GM19023 (cell line): ENCODE results near the gene DFFB.
"Not testable (repeated sequence)": the region's sequence is repeated elsewhere in the genome, so short reads cannot be mapped to it uniquely, and the experiment has no call there.

Source experiments
- ATAC-seq: cut with Tn5 transposase; IDR thresholded peaks from one replicate; pipeline ENCODE4 v1.9.1; 2021; ENCODE audit warnings: mild to moderate bottlenecking, moderate library complexity; ENCODE audit not compliant: unreplicated experiment

Gene DFFB, protein sequence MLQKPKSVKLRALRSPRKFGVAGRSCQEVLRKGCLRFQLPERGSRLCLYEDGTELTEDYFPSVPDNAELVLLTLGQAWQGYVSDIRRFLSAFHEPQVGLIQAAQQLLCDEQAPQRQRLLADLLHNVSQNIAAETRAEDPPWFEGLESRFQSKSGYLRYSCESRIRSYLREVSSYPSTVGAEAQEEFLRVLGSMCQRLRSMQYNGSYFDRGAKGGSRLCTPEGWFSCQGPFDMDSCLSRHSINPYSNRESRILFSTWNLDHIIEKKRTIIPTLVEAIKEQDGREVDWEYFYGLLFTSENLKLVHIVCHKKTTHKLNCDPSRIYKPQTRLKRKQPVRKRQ

DNA sequence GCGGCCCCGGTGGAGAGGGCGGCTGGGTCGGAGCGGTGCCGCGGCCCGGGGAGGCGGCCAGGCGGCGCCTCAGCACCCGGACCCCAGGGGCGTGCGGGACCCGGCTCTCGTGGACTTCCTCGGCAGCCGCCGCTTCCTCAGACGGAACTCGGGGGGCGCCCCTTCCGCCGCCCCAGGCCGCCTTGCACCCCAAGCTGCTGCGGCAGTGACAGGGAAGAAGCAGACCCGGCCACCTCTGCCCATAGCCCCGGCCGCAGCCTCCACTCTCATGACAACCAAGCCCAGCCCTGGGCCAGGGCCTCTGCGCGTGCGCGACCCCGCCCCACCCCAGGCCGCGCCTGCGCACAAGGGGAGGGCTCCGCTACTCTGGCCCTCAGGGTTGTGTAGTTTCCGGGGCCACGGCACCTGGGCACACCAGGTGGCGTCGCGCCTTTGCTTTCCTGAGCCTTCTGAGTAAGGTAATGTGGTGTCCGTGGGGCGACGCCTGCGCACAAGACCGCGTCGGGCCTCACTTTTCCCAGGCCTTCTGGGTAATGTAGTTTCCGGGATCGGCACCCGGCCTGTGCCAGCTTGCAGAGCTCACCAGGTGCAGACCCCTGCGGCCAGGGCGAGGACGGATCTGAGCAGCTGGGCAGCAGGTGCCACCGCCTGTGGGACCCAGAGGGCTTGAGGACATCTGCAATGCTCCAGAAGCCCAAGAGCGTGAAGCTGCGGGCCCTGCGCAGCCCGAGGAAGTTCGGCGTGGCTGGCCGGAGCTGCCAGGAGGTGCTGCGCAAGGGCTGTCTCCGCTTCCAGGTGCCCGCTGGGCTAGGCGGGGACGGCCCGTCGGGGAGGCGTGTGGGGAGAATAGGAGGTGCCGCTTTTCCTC, at the start of gene DFFB, which contains the start of gene CEP104:
Gene DFFB, plus strand, starts transcription at position 554 of the 868 bp plus-strand sequence. Its CDS starts 128 bp downstream, at position 682.
Gene CEP104, minus strand, starts transcription at position 289 of the 868 bp plus-strand sequence. CDS start 4,804 bp downstream, outside the sequence.
- ATAC-seq, result peak; percentile 94

DNA sequence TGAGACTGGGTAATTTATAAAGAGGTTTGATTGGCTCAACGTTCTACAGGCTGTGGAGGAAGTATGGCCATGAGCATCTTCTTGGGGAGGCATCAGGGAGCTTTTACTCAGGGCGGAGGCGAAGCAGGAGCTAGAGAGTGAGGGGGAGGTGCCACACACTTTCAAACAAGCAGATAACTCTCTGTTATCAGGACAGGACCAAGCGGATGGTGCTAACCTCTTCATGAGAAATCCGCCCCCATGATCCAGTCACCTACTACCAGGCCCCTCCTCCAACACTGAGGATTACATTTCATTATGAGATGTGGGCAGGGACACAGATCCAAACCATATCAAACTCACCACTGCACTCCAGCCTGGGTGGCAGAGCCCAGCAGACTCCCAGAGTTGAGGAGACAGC, 49.5 kb upstream of the DFFB start:
- ATAC-seq, result no peak

DNA sequence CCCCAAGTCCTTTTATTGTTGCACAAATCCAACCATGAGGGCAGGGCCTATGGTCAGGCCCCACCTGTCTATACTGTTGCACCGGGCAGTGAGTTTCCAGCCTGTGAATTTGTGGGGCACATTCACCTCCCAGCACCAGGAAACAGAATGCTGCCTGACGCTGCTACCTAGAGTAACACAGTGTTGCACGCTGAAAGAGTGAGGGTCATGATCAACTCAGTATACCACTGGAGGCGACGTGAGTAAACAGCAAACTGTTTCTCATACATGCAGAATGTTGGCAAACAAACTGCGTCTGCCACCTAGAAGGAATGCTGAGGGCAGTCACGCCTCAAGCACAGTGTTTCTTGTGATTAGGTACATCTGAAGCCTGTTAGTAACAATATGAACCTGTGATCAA, 47.6 kb upstream of the DFFB start:
- no peak for ATAC-seq

DNA sequence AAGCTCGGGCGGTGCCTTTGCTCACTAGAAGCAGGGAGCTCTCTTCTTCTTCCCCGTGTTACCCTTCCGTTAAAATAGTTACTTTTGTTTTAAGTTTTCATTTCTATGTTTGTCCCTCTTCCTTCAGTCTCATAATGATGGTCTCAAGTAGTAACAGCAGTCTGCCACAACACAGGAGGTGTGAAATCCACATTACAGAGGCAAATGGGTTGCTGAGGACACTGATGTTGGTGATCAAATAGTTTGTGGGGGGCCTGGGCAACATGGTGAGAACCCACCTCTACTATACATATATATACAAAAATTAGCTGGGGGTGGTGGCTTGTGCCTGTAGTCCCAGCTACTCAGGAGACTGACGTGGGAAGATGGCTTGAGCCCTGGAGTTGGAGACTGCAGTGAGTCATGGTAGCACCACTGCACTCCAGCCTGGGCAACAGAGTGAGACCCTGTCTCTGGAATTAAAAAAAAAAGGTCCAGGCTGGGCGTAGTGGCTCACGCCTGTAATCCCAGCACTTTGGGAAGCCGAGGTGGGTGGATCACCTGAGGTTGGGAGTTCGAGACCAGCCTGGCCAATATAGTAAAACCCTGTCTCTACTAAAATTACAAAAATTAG, 47.0 kb upstream of the DFFB start:
- not testable (repeated sequence) for ATAC-seq

DNA sequence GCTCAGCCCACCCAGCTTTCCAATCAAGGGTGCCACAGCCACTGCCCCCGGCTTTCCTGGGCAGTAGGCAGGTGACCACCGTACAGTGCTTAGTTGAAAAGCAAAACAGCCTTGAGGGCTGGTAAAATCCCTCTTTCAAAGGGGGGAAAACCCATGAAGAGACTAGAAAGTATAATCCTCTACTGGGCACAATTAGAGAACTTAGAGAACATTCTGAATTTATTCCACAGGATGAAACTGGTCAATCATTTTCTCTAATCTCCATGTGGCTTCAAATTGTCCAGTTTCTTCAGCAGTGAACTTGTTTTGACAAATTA, 45.7 kb upstream of the DFFB start:
- ATAC-seq, result no peak

DNA sequence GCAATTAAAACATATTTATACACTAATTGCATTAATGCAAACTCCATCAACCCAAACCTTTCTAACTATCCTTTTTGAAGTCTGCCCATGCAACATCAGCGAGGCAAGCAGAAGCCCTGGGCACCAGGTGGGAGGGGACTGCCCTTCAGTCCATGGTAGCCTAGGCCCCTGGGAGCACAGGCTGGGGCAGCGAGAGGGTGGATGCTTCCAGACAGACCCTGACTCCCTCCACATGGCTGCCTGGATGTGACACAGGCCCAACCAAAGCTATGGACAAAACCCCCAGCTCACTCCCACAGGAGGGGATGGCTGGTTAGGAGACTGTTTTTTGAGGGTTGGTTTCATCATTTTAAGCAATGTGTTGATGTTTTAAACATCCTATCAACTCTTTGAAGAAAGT, 43.2 kb upstream of the DFFB start:
- ATAC-seq, result no peak

DNA sequence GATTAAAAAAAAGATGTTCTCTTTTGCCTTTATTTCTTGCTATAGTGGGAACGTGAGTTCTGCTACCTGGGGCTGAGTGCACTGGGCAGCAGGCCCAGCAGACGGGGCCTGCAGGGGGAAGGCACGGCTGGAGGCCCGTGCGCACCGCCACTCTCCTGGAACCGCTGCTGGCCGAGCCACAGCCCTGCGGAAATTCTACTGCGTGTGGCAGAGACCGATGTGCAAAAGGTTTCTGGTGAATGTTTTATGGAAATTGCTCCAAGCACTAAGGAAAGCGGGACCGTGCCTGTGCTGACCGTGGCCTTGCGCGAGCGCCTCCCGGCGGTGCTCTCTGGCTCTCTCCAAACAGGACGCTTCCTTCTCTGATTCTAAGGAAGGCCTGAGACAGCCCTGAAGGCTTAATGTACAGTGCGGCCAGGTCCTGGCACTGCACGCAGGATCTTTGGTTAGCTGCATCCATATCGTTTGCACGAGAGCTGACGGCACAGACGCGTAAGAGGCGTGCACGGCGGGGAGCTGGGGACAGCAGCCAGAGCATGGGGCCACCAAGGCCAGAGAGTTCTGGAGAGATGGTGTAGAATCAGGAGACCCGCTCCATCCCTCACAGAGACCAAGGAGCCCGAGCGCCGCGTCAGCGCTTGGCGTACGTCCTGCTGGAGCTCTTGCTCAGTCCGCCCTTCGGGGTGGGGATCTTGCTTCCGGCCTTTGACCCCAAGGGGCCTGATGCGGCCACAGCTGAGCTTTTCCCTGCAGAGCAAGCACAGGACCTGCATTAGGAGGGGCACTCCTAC, 42.3 kb upstream of the DFFB start:
- ATAC-seq, result no peak

DNA sequence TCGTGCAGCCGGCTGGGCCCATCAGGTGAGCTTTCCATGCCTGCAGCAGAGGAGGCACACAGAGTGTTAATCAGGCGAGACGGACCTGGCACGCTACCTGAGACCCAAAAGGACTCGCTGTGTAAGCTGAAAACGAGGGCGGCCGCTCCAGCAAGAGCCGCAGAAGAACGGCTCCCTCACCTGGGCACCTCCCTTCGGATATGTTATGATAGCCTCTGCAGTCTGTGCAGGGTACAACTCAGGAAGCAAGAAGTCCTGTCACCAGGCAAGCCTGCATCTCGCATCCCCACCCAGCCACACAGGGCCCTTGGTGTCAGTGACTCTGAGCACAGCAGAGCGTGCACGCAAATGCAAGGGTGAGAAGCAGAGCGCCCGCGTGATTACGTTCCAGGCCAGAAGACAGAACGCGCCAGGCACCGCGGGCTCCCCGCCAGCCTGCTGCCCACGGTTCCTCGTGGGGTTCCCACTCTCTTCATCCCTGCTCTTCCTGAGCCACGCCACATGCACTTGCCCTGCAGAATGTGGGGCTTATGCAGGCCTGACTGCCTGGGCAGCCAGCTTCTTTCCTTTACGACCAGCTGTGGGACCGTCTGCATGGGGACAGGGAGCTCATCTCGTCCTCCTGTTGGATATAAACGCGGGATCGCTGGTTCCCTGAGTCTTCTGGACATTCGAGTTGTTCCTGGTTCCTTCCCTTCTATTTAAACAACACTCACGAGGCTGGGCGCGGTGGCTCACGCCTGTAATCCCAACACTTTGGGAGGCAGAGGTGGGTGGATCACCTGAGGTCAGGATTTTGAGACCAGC, 40.7 kb upstream of the DFFB start:
- no peak for ATAC-seq

DNA sequence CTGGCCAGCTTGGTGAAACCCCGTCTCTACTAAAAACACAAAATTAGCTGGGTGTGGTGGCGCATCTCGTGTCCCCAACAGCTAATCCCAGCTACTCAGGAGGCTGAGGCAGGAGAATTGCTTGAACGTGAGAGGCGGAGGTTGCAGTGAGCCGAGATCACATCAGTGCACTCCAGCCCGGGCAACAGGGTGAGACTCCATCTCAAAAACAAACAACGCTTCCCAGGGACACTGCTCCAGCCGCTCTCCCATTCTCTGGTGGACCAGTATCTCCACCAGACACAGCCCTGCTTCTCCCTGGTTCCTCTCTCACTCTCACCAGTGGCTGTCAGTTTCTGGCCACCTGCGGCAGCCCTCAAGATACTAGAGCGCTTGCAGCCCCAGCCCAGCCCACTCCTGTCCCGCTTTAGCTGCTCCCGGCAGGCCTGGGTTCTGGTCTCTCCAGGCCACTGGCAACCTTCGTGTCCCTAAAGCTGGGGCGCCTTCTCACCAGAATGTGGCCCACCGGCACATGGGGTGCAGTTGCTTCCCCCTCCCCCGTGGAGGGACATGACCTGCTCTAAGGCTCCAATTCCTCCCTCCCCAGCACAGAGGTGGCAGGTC, 40.0 kb upstream of the DFFB start:
- no peak for ATAC-seq

DNA sequence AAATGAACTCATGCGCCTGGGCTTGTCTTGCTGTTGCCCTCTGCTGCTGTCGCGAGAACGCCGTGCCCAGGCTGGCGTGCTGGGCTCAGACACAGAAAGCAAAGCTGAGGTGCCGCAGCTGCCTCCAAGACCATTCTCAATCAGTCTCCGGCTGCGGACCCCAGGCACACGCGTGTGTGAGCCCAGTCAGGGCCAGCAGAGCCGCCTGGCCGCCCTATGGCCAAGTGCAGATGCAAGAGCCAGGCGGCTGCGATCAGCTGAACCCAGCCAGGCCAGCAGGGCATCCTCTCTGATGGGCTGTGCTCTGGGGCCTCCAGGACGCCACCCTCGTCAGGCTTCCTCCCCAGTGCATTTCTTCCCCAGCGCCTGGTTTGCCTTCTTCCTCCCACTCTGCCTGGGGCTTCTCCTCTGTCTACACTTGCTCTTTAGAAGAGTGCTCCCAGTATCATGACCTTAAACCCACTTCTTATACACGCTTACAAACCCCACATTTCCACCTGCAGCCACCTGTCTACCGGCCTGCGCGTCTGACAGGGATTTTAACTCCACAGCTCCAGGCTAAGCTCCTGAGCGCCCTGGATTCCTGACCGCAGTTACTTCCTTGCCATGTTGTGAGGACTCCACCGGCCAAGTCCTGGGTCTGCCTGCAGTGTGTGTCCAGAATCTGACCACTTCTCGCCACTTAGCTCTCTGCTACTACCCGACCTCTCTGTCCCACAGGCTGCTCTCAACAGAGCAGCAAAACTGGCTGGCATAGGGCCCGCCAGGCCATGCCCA, 39.3 kb upstream of the DFFB start:
- ATAC-seq, result no peak

DNA sequence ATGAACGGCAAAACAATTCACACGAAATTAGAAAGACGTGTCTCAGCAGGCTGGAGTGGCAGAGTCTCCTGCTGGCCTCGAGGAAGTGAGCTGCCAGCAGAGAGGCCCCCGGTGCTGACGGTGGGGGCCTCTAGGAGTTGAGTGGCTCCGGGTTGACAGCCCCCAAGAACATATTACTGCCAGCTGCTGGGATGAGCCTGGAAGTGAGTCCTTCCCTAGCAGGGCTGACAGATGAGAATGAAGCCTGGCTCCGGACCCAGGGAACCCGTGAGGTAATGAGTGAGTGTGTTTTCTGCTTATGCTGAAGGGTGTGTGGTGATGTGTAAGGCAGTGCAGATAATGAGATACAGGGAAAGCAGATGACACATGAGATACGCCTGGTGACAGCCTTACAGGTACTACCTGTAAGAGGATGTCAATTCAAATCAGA, 37.5 kb upstream of the DFFB start:
- no peak for ATAC-seq

DNA sequence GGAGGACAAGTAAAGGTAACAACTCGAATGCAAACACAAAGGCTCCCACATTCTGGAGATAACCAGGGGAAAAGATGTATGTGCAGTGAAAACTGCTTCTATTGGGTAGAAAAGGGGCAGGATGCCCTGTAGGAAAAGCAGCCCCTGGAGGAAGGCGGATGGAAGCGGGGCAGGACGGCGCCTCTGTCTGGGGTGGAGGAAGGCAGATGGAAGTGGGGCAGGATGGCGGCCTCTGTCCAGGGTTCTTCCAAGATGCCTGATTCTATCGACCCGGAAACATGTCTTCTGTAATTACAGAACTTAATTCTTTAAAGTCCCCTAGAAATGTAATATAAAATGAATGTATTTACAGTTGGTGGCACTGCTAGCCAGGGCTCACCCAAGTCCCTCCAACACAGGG, 37.0 kb upstream of the DFFB start:
- ATAC-seq, result no peak

DNA sequence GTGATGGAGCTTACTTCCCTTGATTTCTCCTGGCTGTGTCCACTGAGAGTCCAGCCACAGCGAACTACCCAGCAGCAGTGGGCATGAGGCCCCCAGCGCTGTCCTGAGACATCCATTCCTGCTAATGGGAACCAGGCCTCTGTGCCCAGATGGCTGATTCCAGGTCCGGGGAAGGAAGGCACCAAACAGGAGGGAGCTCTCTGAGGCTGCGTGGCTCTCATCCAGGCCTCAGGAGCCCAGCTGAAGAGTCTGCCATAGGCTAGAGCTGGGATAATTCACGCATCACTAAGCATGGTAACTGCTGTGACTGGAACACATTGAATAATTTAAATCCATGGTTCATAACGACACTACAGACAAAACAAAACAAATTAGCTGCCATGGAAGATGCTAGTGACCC, 36.3 kb upstream of the DFFB start:
- no peak for ATAC-seq

DNA sequence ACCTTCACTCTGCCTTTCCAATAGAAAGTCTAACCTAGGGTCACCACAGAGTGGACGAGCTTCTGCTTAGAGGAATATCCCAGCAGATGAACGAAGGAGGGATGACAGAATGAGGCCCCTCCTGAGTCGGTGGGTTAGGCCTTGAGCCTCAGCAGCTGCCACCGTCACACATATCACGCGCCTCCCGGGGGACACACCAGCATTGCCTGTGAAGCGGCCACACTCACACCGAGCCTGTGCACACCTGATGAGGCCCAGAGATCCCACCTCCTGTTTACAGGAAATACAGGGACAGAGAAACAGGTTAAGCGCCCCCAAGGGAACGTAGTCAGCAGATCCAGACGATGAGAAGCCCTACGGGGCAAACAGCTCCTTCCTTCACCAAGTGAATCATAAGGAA, 35.8 kb upstream of the DFFB start:
- ATAC-seq, result no peak

DNA sequence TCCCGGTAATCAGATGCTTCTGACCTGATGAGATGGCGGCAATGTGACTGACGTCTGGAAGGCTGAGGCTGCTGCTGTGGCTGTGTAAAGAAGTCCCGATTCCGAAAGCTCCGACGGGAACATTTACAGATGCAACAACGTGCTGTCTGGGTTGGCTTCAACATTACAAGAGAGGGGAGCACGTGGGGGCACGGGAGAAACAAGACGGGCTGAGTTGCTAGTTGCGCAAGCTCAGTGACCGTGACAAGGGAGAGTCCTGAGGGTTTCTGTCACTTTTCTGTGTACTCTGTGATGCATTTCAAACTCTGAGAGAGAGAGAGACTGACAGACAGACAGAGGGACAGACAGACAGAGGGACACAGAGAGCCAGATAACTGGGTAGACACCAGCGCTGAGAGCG, 35.4 kb upstream of the DFFB start:
- ATAC-seq, result no peak

DNA sequence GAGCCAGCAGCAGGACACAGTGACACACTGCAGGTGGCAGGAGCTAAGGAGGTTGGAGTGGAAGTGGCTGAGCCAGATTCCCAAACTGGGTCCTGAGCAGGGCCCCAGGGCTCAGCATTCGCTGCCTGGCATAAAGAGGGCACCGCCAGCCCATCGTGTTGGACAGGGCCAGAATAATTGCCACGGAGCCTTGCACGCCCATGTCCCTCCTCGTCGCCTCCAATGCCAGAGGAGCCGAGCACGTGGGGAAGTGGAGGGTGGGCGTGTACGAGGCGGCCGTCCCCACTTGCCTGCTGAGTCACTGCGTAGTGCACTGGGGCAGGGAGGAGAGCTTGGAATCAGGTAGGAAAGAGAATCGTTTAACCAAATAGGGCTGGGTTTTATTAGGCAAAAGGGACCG, 34.9 kb upstream of the DFFB start:
- no peak for ATAC-seq

DNA sequence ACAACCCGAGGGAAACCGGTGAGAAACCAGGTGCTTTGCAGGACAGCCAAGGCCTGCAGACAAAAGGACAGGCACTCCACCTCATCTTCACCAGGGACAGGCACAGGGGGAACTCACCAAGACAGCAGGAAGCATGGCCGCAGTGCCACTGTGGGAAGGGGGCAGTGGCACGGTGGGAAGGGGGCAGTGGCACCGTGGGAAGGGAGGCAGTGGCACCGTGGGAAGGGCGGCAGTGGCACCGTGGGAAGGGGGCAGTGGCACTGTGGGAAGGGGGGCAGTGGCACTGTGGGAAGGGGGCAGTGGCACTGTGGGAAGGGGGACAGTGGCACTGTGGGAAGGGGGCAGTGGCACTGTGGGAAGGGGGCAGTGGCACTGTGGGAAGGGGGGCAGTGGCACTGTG, 32.6 kb upstream of the DFFB start:
- ATAC-seq, result no peak

DNA sequence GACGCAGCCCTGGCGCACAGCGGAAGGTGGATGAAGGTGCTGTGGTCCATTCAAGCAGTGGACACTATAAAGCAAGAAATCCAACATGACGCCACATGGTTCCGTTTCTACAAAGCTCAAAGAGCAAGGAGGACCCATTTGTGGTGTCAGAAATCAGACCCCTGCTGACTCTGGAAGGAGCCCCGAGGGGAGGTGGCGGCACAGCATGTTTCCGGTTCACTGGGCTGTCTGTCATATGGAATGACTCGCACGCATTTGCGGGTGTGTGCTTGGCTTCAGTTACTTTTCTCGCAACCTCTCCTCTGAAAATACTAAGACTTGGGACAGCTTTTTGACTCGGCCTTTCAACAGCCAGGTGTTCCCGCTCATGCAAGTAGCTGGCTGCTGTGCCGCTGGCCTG, 31.9 kb upstream of the DFFB start:
- ATAC-seq, result no peak

DNA sequence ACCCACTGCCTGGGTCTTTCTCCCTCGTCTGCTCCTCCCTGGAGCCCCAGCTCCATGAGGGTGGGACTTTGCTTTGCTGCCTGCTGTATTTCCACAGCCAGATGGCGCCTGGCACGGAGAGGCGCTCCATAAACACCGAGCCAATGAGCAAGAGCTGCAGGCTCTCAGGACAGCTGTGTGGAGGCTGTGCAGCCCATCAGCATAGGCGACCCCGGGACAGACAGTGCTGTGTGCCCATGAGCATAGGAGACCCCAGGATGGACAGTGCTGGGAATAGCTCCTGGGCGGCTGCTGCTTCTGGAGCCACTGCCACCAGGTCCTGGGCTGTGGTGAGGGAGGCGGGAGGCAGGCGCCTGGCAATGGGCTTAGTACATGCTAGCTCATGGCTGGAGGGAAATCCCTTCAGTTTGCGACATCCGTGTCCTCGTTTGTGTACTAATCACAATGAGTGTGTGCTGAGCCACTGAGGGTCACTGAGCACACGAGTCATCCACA, 29.4 kb upstream of the DFFB start:
- ATAC-seq, result no peak
